ENCODE results near the gene RPL10.
"Not testable (repeated sequence)": the region's sequence is repeated elsewhere in the genome, so short reads cannot be mapped to it uniquely, and the experiment has no call there.

RPL10 gene

GRCh38 chrX:154378059-154378798 is 19.9 kb upstream of the RPL10 start:
- DNase-seq (ENCODE audit: low read depth, low spot score) = no peak

- peak; percentile 97 for DNase-seq (ENCODE audit: low read depth, low spot score)
Observed at GRCh38 chrX:154378799-154379568, 19.2 kb upstream of the RPL10 start, which contains the start of gene EMD. Gene EMD (plus strand): TSS chrX:154379295. CDS start chrX:154379485, 190 bp downstream.

GRCh38 chrX:154379569-154379951 is 18.6 kb upstream of the RPL10 start:
- no peak for DNase-seq (ENCODE audit: low read depth, low spot score)

- no peak for DNase-seq (ENCODE audit: low read depth, low spot score)
Observed at GRCh38 chrX:154380153-154380552, 18.0 kb upstream of the RPL10 start.

- DNase-seq (ENCODE audit: low read depth, low spot score) = no peak
Observed at GRCh38 chrX:154380787-154381186, 17.4 kb upstream of the RPL10 start.

GRCh38 chrX:154381271-154381670 is 16.9 kb upstream of the RPL10 start:
- no peak for DNase-seq (ENCODE audit: low read depth, low spot score)

- DNase-seq (ENCODE audit: low read depth, low spot score) = no peak
Observed at GRCh38 chrX:154382483-154383069, 15.6 kb upstream of the RPL10 start.

- no peak for DNase-seq (ENCODE audit: low read depth, low spot score)
Observed at GRCh38 chrX:154383359-154384283, 14.6 kb upstream of the RPL10 start.

- no peak for DNase-seq (ENCODE audit: low read depth, low spot score)
Observed at GRCh38 chrX:154384284-154384892, 13.8 kb upstream of the RPL10 start.

GRCh38 chrX:154388094-154388493 is 10.1 kb upstream of the RPL10 start:
- not testable (repeated sequence) for DNase-seq (ENCODE audit: low read depth, low spot score)

- not testable (repeated sequence) for DNase-seq (ENCODE audit: low read depth, low spot score)
Observed at GRCh38 chrX:154388649-154389048, 9.5 kb upstream of the RPL10 start.

GRCh38 chrX:154389812-154390747 is 8.1 kb upstream of the RPL10 start:
- DNase-seq (ENCODE audit: low read depth, low spot score) = not testable (repeated sequence)

GRCh38 chrX:154396363-154396762 is 1.8 kb upstream of the RPL10 start:
- DNase-seq (ENCODE audit: low read depth, low spot score) = not testable (repeated sequence)

- no peak for DNase-seq (ENCODE audit: low read depth, low spot score)
Observed at GRCh38 chrX:154396973-154397887, 947 bp upstream of the RPL10 start.

GRCh38 chrX:154398668-154399526 is 720 bp downstream of the RPL10 start:
- peak; percentile 55 for DNase-seq (ENCODE audit: low read depth, low spot score)

GRCh38 chrX:154399527-154400368 is 1.6 kb downstream of the RPL10 start:
- DNase-seq (ENCODE audit: low read depth, low spot score) = no peak

- not testable (repeated sequence) for DNase-seq (ENCODE audit: low read depth, low spot score)
Observed at GRCh38 chrX:154400369-154400817, 2.2 kb downstream of the RPL10 start.

All from brain pericyte (primary cell).